ENCODE data around the gene PRDM16.

Gene PRDM16

DNA sequence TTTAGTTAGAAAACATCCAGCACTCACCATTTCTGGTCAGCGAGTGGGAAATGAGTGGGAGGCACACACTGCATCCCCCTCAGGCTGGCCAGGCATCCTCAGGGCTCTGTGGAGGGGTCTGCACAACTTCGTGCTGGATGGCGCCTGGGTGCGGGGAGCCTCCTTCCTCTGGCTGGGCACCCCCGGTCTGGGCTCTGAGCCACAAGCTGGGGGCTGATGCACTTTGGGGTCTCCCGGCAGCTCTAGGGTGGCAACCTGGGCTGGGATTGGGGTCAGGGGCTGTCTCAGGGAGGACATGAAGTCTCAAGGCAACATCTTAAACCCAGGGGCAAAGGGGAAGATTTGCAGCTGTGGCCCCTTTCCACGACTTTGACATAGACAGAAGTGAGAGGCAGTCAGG is 23.5 kb downstream of the PRDM16 start:
- no peaks in the 10 kb centered on the region for H3K27me3 ChIP-seq (ENCODE audit: control insufficient read depth, insufficient read depth, low read length)
- H3K9ac ChIP-seq (ENCODE audit: low read depth, low read length): no peak overlapping the region
- H3K9me3 ChIP-seq (replicated peaks; ENCODE audit: low read length): no peaks in the 10 kb centered on the region
- H3K4me3 ChIP-seq (ENCODE audit: low read length): no peak overlapping the region
- no peak overlapping the region for H3K4me2 ChIP-seq (ENCODE audit: low read length)
- no peaks in the 10 kb centered on the region for H3K36me3 ChIP-seq (ENCODE audit: insufficient read depth, low read length)
- H3K4me1 ChIP-seq (ENCODE audit: control insufficient read depth, insufficient read depth, low read length): no peaks in the 10 kb centered on the region

DNA sequence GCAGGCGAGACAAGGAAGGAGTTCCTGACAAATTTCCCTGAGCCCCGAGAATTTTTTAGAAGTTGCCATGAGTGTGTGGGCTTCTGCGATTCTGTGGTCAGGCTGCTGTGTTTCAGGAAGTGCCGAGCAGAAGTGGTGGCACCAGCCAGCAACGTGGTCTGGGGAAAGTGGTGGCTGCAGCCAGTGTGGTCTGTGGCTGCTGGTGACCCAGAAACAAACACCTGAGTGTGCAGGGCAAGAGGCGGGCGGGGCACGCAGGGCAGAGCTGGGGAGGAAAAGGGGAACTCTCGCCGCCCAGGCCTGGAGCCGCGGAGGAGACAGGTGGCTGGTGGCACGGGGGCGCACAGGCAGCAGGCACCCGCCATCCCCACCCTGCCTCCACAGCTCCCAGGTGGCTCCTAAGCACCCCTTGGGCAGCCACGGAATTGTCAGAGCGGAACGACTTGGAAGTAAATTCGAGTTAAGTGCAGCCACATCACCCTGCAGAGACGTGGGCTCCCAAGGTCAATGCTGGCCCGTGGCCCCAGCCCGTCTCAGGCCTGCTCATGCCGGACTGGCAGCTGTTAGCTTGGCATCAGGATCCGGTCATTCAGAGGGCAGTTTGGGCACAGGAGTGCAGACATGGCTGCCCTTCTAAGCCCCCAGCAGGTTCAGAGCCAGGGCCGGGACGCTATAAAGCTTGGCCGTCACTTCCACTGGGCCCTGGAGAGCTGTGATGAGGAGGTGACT is 25.1 kb downstream of the PRDM16 start:
- Histone ChIP-seq H3K36me3 (ENCODE audit: insufficient read depth, low read length) (no peaks in the 10 kb centered on the region), H3K4me3 (ENCODE audit: low read length) (no peak overlapping the region), H3K4me2 (ENCODE audit: low read length) (no peak overlapping the region), H3K9me3 (replicated peaks; ENCODE audit: low read length) (no peaks in the 10 kb centered on the region), H3K27me3 (ENCODE audit: control insufficient read depth, insufficient read depth, low read length) (no peaks in the 10 kb centered on the region), H3K9ac (ENCODE audit: low read depth, low read length) (no peak overlapping the region), H3K4me1 (ENCODE audit: control insufficient read depth, insufficient read depth, low read length) (no peaks in the 10 kb centered on the region)

DNA sequence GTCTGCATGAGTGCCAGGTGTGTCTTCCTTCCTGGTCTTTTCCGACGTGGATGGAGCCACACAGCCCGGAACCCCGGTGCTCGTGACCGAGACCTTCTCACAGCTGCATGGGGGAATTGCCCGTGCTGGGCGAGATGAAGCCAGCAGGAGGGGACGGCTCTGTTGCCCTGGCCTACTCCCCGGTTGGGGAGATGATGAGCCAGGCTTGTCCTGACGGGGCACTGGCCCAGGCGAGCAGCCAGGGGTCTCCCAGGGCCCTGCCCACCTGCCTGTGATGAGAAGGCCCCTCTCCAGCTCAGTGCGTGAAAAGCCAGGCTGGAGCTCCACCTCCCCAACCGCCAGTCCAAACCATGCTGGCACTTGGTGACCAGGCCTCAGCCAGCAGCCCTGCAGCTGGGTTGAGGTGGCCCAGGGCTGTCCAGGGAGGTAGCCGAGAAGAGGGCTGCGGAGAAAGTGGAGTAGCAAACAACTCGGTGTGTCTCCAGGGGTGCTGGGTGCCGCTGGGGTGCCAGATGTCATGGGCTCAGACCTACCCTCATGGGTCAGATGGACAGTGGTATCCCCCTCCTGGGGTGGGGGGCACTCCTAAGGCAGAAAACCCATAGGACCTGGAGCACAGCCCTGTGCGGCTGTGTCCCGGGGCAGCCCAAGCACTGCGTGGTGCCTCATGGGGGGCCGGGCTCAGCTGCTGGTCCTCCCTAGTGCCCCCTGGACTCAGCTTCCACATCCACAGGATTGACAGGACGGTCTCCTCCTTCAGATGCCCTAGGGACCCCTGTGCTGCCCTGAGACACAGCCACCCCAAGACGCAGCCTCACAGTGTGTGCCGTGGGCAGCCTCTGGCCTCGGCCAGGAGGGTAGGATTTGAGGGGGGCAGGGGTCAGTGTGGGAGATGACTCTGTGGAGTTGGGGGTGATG is 26.1 kb downstream of the PRDM16 start:
- Histone ChIP-seq H3K4me2 (ENCODE audit: low read length) (no peak overlapping the region), H3K9ac (ENCODE audit: low read depth, low read length) (no peak overlapping the region), H3K4me1 (ENCODE audit: control insufficient read depth, insufficient read depth, low read length) (no peaks in the 10 kb centered on the region), H3K4me3 (ENCODE audit: low read length) (no peak overlapping the region), H3K27me3 (ENCODE audit: control insufficient read depth, insufficient read depth, low read length) (no peaks in the 10 kb centered on the region), H3K36me3 (ENCODE audit: insufficient read depth, low read length) (no peaks in the 10 kb centered on the region), H3K9me3 (replicated peaks; ENCODE audit: low read length) (no peaks in the 10 kb centered on the region)

DNA sequence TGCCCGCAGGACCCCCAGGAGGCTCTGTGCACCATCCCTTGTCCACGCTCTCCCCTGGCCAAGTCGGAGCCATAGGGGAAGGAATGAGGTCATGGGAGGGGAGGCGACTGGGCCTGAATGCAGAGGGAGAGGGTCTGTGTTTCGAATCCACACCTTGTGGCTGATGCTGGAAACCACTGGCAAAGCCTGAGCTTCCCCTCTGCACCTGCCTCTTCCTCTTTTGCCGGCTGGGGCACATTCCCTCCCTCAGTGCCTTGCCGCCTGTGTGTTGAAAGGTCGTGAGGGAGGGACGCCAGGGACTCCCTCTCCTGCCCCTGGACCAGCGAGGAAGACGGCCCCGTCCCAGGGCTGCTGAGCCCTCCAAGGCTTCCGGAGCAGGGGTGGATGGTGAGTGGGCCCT is 27.3 kb downstream of the PRDM16 start:
- Histone ChIP-seq H3K9me3 (replicated peaks; ENCODE audit: low read length) (no peaks in the 10 kb centered on the region), H3K4me3 (ENCODE audit: low read length) (no peak overlapping the region), H3K4me2 (ENCODE audit: low read length) (no peak overlapping the region), H3K27me3 (ENCODE audit: control insufficient read depth, insufficient read depth, low read length) (no peaks in the 10 kb centered on the region), H3K4me1 (ENCODE audit: control insufficient read depth, insufficient read depth, low read length) (no peaks in the 10 kb centered on the region), H3K36me3 (ENCODE audit: insufficient read depth, low read length) (no peaks in the 10 kb centered on the region), H3K9ac (ENCODE audit: low read depth, low read length) (no peak overlapping the region)

DNA sequence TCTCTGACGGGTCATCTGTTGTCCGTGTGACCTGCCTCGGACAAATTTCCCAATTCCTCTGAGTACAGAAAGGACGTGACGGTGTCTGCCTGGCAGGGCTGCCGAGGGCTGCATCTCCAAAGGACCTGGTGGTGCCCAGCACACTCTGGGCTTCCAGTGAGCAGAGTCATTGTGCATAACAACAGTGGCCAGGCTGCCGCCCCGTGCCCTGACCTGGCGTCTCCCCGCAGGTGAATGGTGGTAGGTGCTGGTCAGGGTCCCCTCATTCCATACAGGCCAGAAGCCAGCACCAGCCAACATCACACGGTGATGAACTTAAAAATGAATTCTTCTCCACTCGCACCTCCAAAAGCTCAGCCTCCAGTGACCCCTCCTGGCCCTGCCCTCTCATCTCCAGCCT is 28.2 kb downstream of the PRDM16 start:
- no peaks in the 10 kb centered on the region for H3K9me3 ChIP-seq (replicated peaks; ENCODE audit: low read length)
- no peaks in the 10 kb centered on the region for H3K4me1 ChIP-seq (ENCODE audit: control insufficient read depth, insufficient read depth, low read length)
- H3K4me3 ChIP-seq (ENCODE audit: low read length): no peak overlapping the region
- H3K4me2 ChIP-seq (ENCODE audit: low read length): no peak overlapping the region
- no peaks in the 10 kb centered on the region for H3K27me3 ChIP-seq (ENCODE audit: control insufficient read depth, insufficient read depth, low read length)
- H3K36me3 ChIP-seq (ENCODE audit: insufficient read depth, low read length): no peaks in the 10 kb centered on the region
- no peak overlapping the region for H3K9ac ChIP-seq (ENCODE audit: low read depth, low read length)

DNA sequence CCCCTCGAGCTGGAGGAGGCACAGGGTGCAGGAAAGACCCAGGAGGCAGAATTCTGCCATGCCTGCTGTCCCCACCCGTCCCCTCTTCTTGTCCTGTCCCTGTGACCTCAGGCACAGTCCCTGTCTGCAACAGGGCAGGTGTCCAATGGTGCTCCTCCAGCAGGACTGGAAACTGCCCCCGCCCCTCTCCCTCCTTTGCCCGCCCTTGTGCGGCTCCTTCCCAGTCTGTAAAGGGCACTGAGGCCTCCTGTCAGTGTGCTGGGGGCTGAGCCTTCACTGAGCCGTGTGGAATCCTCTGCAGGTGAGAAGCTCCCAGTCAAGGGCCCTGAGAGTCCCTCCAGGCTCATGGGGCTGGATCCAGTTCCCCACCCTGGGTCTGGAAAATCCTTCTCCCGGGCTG is 28.9 kb downstream of the PRDM16 start:
- no peaks in the 10 kb centered on the region for H3K36me3 ChIP-seq (ENCODE audit: insufficient read depth, low read length)
- no peaks in the 10 kb centered on the region for H3K9me3 ChIP-seq (replicated peaks; ENCODE audit: low read length)
- no peak overlapping the region for H3K4me3 ChIP-seq (ENCODE audit: low read length)
- no peak overlapping the region for H3K4me2 ChIP-seq (ENCODE audit: low read length)
- H3K27me3 ChIP-seq (ENCODE audit: control insufficient read depth, insufficient read depth, low read length): no peaks in the 10 kb centered on the region
- H3K4me1 ChIP-seq (ENCODE audit: control insufficient read depth, insufficient read depth, low read length): no peaks in the 10 kb centered on the region
- no peak overlapping the region for H3K9ac ChIP-seq (ENCODE audit: low read depth, low read length)

DNA sequence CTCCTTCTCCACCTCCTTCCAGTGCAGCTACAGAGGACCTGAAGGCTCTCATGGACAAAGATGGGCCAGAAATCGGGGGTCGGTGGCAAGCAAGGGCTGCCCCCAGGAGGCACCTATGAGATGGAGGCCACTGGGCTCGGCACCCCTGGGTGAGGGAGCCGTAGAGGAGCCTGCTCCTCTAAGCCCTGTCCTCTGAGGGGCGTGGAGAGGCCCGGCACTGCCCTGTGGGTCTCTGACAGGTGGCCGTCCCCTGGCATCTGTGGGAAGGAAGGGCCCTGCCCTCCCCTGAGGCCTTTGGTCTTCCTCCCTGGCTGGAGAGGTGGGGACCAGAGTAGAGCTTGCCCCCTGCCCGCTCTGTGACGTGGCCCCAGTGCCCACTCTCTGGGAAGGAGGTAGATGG is 30.9 kb downstream of the PRDM16 start:
- Histone ChIP-seq H3K27me3 (ENCODE audit: control insufficient read depth, insufficient read depth, low read length) (no peaks in the 10 kb centered on the region), H3K4me3 (ENCODE audit: low read length) (no peak overlapping the region), H3K4me2 (ENCODE audit: low read length) (no peak overlapping the region), H3K9me3 (replicated peaks; ENCODE audit: low read length) (no peaks in the 10 kb centered on the region), H3K36me3 (ENCODE audit: insufficient read depth, low read length) (no peaks in the 10 kb centered on the region), H3K9ac (ENCODE audit: low read depth, low read length) (no peak overlapping the region), H3K4me1 (ENCODE audit: control insufficient read depth, insufficient read depth, low read length) (no peaks in the 10 kb centered on the region)

DNA sequence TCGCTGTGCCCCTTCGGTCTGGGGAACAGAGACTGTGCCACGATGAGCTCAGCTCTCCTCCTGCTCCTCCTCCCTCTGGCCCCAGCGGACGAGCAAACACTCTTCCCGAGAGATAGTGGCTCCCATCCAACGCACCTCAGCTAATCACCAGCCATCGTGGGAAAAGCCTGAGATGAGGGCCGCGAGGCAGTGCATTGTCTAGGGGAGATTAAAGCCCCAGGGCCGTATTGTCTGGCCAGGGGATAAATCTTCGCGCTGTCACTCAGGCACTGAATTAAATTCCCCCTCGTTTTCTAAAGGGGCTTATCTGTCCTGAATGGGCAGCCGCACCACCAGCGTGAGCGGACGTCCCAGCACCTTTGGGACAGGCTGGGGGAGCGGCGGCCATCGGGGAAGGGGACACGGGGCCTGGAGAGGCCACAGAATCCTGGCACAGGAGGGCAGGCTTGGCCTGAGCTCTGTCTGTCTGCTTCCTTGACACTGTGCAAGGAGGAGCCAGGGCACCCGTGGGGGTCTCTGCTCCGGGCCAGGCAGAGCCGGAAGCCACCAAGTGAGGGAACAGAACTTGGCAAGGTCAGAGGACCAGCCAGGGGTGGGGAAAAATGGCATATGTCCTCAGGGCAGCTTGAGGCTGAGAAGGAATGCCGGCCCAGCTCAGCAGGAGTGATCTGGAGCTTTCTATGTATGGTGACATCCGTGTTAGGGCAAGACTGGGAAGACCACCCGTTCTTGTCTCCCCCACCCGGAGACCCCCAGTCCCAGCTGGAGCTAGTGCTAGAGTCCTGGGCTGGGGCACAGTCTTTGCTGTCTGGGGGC is 32.3 kb downstream of the PRDM16 start:
- Histone ChIP-seq H3K36me3 (ENCODE audit: insufficient read depth, low read length) (no peaks in the 10 kb centered on the region), H3K4me1 (ENCODE audit: control insufficient read depth, insufficient read depth, low read length) (no peaks in the 10 kb centered on the region), H3K4me2 (ENCODE audit: low read length) (no peak overlapping the region), H3K27me3 (ENCODE audit: control insufficient read depth, insufficient read depth, low read length) (no peaks in the 10 kb centered on the region), H3K4me3 (ENCODE audit: low read length) (no peak overlapping the region), H3K9me3 (replicated peaks; ENCODE audit: low read length) (no peaks in the 10 kb centered on the region), H3K9ac (ENCODE audit: low read depth, low read length) (no peak overlapping the region)

DNA sequence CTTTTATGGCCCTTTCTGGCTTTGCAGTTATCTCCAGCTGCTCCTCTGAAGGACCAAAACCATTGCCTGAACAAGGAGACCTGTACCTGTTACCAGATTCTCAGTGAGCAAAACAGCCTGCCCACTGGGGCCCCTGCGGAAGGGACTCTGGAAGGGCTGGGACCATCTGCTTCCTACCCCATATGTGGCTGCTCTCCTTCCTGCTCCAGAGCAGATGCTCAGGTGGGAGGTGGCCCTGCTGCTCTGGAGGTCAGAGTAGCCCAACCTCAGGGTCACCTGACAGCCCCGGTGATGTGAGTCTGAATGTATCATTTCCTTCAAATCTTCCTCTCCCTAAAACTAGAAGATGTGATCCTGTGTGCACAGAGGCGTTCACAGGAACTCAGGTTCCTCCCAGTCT is 33.6 kb downstream of the PRDM16 start:
- Histone ChIP-seq H3K36me3 (ENCODE audit: insufficient read depth, low read length) (no peaks in the 10 kb centered on the region), H3K27me3 (ENCODE audit: control insufficient read depth, insufficient read depth, low read length) (no peaks in the 10 kb centered on the region), H3K9ac (ENCODE audit: low read depth, low read length) (no peak overlapping the region), H3K4me3 (ENCODE audit: low read length) (no peak overlapping the region), H3K4me2 (ENCODE audit: low read length) (no peak overlapping the region), H3K9me3 (replicated peaks; ENCODE audit: low read length) (no peaks in the 10 kb centered on the region), H3K4me1 (ENCODE audit: control insufficient read depth, insufficient read depth, low read length) (no peaks in the 10 kb centered on the region)

DNA sequence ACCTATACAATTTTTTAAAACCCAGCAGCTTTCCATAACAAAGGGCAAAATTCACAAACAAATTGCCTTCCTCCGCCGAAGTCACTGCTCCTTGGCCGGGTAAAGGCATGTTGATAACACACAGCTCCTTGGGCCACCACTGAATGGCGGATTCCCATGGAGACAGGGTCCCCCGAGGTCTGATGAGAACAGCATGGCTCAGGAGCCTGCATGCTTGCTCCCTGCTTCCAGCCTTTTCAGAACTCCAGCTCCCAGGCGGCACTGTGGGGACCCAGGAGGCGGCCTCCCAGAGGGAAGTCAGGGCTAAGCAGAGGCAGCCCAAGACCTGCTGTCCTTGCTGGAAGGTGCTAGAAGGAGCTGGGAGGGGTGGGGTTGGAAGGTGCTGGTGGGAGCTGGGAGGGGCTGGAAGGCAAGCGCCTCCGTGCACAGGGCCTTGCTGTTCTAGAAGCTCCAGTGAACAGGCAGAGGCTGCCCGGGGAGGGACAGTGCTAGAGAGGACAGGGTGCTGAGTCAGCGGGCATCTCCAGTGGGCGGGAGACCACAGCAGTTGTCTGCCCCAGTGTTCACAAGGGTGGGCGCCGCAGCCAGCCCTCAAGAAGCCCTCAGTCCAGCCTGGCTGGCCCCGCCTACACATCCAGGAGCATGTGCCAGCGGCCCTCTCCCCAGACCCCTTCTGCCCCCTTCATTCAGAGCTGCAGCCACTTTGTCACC is 35.1 kb downstream of the PRDM16 start:
- Histone ChIP-seq H3K27me3 (ENCODE audit: control insufficient read depth, insufficient read depth, low read length) (no peaks in the 10 kb centered on the region), H3K9me3 (replicated peaks; ENCODE audit: low read length) (no peaks in the 10 kb centered on the region), H3K36me3 (ENCODE audit: insufficient read depth, low read length) (no peaks in the 10 kb centered on the region), H3K4me2 (ENCODE audit: low read length) (no peak overlapping the region), H3K4me1 (ENCODE audit: control insufficient read depth, insufficient read depth, low read length) (no peaks in the 10 kb centered on the region), H3K4me3 (ENCODE audit: low read length) (no peak overlapping the region), H3K9ac (ENCODE audit: low read depth, low read length) (no peak overlapping the region)

All from skeletal muscle satellite cell (primary cell).